Measurements from ENCODE around the gene ANKH. TPM values are rescaled to one million over a fixed set of nuclear protein-coding genes. Genes with fewer than 3 reads are reported as not detected.

ANKH gene
- total RNA-seq, 1 donor from 2014 or later = 39.1 TPM

- Mint-ChIP-seq H3K27ac (no peak overlapping the region), H3K4me1 (no peaks in the 10 kb centered on the region), H3K27me3 (ENCODE audit: low read depth) (no peaks in the 10 kb centered on the region), H3K9me3 (no peaks in the 10 kb centered on the region), H3K4me3 (no peak overlapping the region), H3K36me3 (peaks cover 48% of the 10 kb centered on the region)
- DNase-seq (ENCODE audit: low spot score in 2 of 2, unreplicated experiment in 2 of 2) = no peak
- TF ChIP-seq, protein P1, sequence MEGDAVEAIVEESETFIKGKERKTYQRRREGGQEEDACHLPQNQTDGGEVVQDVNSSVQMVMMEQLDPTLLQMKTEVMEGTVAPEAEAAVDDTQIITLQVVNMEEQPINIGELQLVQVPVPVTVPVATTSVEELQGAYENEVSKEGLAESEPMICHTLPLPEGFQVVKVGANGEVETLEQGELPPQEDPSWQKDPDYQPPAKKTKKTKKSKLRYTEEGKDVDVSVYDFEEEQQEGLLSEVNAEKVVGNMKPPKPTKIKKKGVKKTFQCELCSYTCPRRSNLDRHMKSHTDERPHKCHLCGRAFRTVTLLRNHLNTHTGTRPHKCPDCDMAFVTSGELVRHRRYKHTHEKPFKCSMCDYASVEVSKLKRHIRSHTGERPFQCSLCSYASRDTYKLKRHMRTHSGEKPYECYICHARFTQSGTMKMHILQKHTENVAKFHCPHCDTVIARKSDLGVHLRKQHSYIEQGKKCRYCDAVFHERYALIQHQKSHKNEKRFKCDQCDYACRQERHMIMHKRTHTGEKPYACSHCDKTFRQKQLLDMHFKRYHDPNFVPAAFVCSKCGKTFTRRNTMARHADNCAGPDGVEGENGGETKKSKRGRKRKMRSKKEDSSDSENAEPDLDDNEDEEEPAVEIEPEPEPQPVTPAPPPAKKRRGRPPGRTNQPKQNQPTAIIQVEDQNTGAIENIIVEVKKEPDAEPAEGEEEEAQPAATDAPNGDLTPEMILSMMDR (IDR thresholded peaks at IDR 0.05; ENCODE audit: unreplicated experiment) = no peak
Measured at GRCh38 chr5:14699159-14699558, 172.4 kb downstream of the ANKH start.

DNA sequence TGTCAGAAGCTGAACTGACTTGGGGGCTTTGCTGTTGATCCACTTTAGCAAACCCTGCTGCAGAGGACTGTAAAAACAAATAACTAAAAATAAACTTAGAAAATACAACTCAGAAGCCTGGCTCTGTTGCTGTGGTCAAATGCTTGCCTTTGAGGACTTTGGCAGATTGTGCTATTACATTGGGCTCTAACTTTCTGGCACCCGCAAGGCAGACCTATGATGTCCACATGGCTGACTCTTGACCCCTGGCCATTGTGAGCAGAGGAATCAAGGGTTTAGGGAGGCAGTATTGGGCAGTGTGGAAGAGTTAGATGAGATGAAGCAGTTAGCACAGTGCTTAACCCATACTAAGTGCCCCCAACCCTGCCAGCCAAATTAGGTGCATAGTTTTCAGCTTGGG lies 173.1 kb downstream of the ANKH start:
- no peak for DNase-seq (ENCODE audit: low spot score in 2 of 2, unreplicated experiment in 2 of 2)
- Mint-ChIP-seq H3K27me3 (ENCODE audit: low read depth) (no peaks in the 10 kb centered on the region), H3K4me1 (no peaks in the 10 kb centered on the region), H3K36me3 (peaks cover 45% of the 10 kb centered on the region), H3K27ac (no peak overlapping the region), H3K4me3 (no peak overlapping the region), H3K9me3 (no peaks in the 10 kb centered on the region)
- TF ChIP-seq, protein P1 (IDR thresholded peaks at IDR 0.05; ENCODE audit: unreplicated experiment) = no peak

GRCh38 chr5:14696851-14697250 lies 174.7 kb downstream of the ANKH start:
- Mint-ChIP-seq H3K27me3 (ENCODE audit: low read depth) (no peaks in the 10 kb centered on the region), H3K36me3 (peaks cover 42% of the 10 kb centered on the region), H3K27ac (no peak overlapping the region), H3K4me3 (no peak overlapping the region), H3K4me1 (no peaks in the 10 kb centered on the region), H3K9me3 (no peaks in the 10 kb centered on the region)
- TF ChIP-seq, protein P1 (IDR thresholded peaks at IDR 0.05; ENCODE audit: unreplicated experiment) = no peak
- no peak for DNase-seq (ENCODE audit: low spot score in 2 of 2, unreplicated experiment in 2 of 2)

- TF ChIP-seq, protein P1 (IDR thresholded peaks at IDR 0.05; ENCODE audit: unreplicated experiment) = no peak
- no peak for DNase-seq (ENCODE audit: low spot score in 2 of 2, unreplicated experiment in 2 of 2)
- Mint-ChIP-seq H3K4me1 (no peaks in the 10 kb centered on the region), H3K27ac (no peak overlapping the region), H3K36me3 (peaks cover 44% of the 10 kb centered on the region), H3K9me3 (no peaks in the 10 kb centered on the region), H3K27me3 (ENCODE audit: low read depth) (no peaks in the 10 kb centered on the region), H3K4me3 (no peak overlapping the region)
Measured at GRCh38 chr5:14696057-14696456, 175.5 kb downstream of the ANKH start.

GRCh38 chr5:14695152-14695551 lies 176.4 kb downstream of the ANKH start:
- TF ChIP-seq, protein P1 (IDR thresholded peaks at IDR 0.05; ENCODE audit: unreplicated experiment) = no peak
- Mint-ChIP-seq H3K4me1 (no peaks in the 10 kb centered on the region), H3K27ac (no peak overlapping the region), H3K9me3 (peaks cover 2% of the 10 kb centered on the region), H3K4me3 (no peak overlapping the region), H3K27me3 (ENCODE audit: low read depth) (no peaks in the 10 kb centered on the region), H3K36me3 (peaks cover 53% of the 10 kb centered on the region)
- no peak for DNase-seq (ENCODE audit: low spot score in 2 of 2, unreplicated experiment in 2 of 2)

GRCh38 chr5:14693070-14693469 lies 178.5 kb downstream of the ANKH start:
- Mint-ChIP-seq H3K4me1 (no peaks in the 10 kb centered on the region), H3K9me3 (peaks cover 10% of the 10 kb centered on the region), H3K4me3 (no peak overlapping the region), H3K27me3 (ENCODE audit: low read depth) (no peaks in the 10 kb centered on the region), H3K27ac (no peak overlapping the region), H3K36me3 (peaks cover 55% of the 10 kb centered on the region)
- TF ChIP-seq, protein P1 (IDR thresholded peaks at IDR 0.05; ENCODE audit: unreplicated experiment) = no peak
- no peak for DNase-seq (ENCODE audit: low spot score in 2 of 2, unreplicated experiment in 2 of 2)
